Measurements from ENCODE around the gene PLXNB3.

Gene PLXNB3

DNA sequence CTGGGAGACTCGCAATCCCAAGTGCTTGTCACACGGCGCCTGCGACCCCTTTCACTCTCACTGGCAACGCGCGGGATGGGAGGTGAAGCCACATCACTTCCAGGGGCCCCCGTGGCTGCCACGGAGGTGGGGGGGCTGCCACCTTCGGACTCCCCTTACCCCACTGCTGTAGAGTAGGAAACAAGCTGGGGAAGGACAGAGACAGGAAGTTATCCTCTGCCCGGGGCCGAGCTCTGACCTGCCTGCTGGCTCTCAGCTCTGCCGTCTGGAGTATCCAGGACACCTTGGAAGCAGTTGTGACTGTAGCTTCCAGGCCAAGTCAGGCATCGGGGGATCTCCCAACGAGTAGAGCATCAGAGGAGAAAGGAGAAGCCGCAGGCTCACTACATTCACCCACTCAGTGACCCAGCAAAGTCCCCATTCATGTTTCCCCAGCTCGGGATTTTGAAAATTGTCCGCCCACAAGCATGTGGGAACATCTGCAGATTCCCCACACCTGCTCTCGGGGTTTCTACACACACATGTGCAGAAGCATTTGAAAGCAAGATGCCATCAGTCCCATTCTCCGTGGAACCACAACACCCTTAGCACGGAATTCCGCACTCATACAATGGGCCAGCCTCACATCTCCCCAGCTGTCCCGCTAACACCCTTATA lies 55.5 kb downstream of the PLXNB3 start:
- no peak for DNase-seq

DNA sequence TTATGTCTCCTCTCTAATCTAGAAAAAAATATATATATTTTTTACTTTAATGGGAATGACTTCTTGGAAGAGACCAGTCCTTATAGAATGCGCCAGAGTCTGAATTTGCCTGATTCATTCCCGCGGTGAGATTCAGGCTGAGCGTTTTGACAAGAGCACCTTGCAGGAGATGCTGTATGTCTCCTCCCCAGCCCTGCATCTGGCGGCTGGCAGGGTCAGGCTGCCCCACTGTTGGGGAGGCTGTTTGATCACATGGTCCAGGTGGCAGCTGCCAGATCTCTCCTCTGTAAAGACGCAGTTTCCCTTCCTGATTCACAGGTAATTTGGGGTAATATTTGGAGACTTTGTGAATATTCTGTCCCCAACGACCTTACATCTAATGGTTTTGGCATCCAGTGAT lies 56.6 kb downstream of the PLXNB3 start:
- no peak for DNase-seq

GRCh38 chrX:153821066-153821465 lies 57.0 kb downstream of the PLXNB3 start:
- DNase-seq: no peak

- no peak for DNase-seq
These were observed 60.3 kb downstream of the PLXNB3 start for GRCh38 chrX:153824348-153824747.

GRCh38 chrX:153825042-153825441 lies 61.0 kb downstream of the PLXNB3 start:
- DNase-seq: no peak
